Stimulated activated naive B cell treated with anti-CD40 and anti-IgM and Interleukin-4, amounts not matched to agents 10 μg/mL and 1 μg/mL and 100 μg/mL, for 72 hours (primary cell): Measurements from ENCODE around the gene RALGAPA2.

Source experiments
- ATAC-seq, 2 donors: fragments of 150-1000 bp; cut with Tn5 transposase; replicated peaks; 2 replicates each; pipeline ENCODE4 v1.10.0; 2021; ENCODE audit warnings: moderate library complexity in 1 of 2
- DNase-seq: peaks from one replicate; pipeline ENCODE4 v3.0.0; 2021
- H3K27ac Mint-ChIP-seq: one replicate; pipeline ENCODE4 v1.8.0; 2022; ENCODE audit warnings: mild to moderate bottlenecking, mixed read lengths
- H3K27me3 Mint-ChIP-seq, 2 donors: one replicate each; pipeline ENCODE4 v1.8.0; 2022; ENCODE audit warnings: mixed read lengths in 2 of 2
- H3K36me3 Mint-ChIP-seq, 2 donors: one replicate each; pipeline ENCODE4 v1.8.0; 2022; ENCODE audit warnings: mixed read lengths in 2 of 2, mild to moderate bottlenecking in 1 of 2
- H3K4me1 Mint-ChIP-seq, 2 donors: one replicate each; pipeline ENCODE4 v1.8.0; 2022; ENCODE audit warnings: mixed read lengths in 2 of 2, mild to moderate bottlenecking in 1 of 2
- H3K4me3 Mint-ChIP-seq, 2 donors: one replicate each; pipeline ENCODE4 v1.8.0; 2022; ENCODE audit warnings: mild to moderate bottlenecking in 2 of 2, mixed read lengths in 2 of 2, moderate library complexity in 1 of 2
- H3K9me3 Mint-ChIP-seq, 2 donors: one replicate each; pipeline ENCODE4 v1.8.0; 2022; ENCODE audit warnings: mixed read lengths in 2 of 2, mild to moderate bottlenecking in 1 of 2

RALGAPA2 gene

DNA sequence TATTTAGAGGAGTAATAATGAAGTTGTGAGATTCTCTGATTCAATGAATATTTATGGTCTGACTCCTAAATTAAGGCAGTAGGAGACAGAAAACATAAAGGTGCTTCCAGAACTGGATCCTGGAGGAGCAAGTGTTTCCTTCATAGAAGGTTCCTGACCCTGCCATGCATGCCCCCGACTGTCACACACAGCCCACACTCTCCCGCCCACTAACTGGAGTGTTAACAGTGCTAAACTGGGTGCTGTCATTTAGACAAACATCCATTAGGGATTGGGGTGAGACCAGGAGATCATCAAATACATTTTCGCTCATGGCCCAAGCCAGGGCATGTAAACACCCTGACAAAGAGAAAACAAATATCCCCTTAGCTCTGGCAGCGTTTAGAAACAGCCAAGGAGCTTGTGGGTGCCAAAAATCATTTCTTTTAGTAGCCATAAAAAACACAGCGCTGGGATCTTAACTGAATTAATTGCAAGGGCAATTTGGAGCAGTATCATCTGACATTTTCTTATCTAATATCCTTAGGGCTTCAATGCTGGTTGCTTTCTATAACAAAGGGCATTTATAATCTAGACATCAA is 297.7 kb downstream of the RALGAPA2 start:
- H3K27me3 Mint-ChIP-seq: no peaks in the 10 kb centered on the region
- peaks cover 16 to 29% of the 10 kb centered on the region in 2 donors for H3K36me3 Mint-ChIP-seq
- peak overlapping the region; percentile 33 for H3K27ac Mint-ChIP-seq
- H3K4me3 Mint-ChIP-seq: no peak overlapping the region
- ATAC-seq (no peak), DNase-seq (no peak)
- H3K4me1 Mint-ChIP-seq: peaks cover 9 to 32% of the 10 kb centered on the region in 2 donors
- peaks cover 0 to 4% of the 10 kb centered on the region in 2 donors for H3K9me3 Mint-ChIP-seq

DNA sequence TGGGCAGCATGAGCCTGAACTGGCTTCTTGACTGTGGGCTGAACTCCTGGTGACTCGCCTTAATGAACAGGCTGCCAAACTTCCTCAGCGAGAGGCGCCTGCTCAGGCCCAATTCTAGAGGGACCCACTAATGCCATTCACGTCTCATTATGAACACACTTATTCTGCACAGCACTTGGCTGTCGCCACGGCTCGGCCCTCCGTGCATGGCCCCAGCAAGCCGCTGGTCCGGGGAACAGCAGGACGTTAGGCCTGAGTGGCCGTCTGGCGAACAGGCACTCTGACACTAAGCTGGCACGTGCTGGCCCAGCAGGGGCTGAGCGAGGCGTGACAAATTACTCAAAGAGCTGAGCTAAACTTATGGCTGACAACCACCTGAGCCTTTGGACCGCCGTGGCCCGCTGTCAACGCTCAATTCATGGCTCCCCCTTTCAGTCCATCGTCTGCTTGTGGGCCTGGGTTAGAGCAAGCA is 298.6 kb downstream of the RALGAPA2 start:
- Mint-ChIP-seq H3K4me3 (no peak overlapping the region), H3K4me1 (peaks cover 9 to 32% of the 10 kb centered on the region in 2 donors), H3K9me3 (peaks cover 0 to 4% of the 10 kb centered on the region in 2 donors), H3K27ac (peak overlapping the region; percentile 94), H3K27me3 (no peaks in the 10 kb centered on the region), H3K36me3 (peaks cover 13 to 32% of the 10 kb centered on the region in 2 donors)
- DNase-seq: no peak
- no peak for ATAC-seq

DNA sequence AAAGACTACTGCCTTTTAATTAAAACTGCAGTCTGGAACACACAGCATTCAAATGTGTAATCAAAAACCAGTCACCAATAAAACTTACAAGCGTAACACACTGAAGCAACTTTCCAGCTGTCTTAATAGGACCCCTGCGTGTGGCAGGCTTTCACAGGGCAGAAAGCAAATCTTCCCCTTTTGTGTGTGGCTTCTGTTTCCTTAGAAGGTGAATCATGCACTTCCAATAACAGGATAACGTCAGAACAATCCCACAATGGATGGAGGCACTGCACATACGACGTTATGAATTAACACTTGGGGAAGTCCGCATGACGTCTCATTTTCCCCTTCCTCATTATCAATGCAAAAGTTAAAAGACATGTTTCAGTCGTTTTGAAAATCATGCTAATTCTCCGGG is 299.7 kb downstream of the RALGAPA2 start:
- H3K4me1 Mint-ChIP-seq: peaks cover 3 to 26% of the 10 kb centered on the region in 2 donors
- peaks cover 5 to 25% of the 10 kb centered on the region in 2 donors for H3K36me3 Mint-ChIP-seq
- DNase-seq (peak; percentile 46), ATAC-seq (peak; percentile 95 to 97)
- no peaks in the 10 kb centered on the region for H3K27me3 Mint-ChIP-seq
- H3K27ac Mint-ChIP-seq: peak overlapping the region; percentile 94
- no peaks in the 10 kb centered on the region for H3K9me3 Mint-ChIP-seq
- no peak overlapping the region for H3K4me3 Mint-ChIP-seq

DNA sequence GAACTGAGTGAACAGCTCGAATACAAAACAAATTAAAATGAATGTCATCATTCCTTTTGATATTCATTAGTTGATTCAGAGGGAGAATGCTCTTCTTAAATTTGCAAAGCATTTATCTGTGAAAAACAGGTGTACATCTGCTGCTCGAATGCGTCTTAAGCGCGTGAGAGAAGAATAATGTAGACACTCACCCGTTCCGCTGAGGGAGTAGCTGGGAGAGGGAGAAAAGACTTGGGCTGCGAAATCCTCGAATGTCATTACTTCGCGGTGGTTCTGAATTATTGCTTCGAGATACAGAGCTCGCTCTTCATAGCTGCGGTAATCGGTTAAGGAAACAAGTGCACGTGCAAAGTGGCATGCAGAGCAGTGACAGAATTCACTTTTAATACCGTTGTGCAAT is 300.6 kb downstream of the RALGAPA2 start:
- peaks cover 6 to 17% of the 10 kb centered on the region in 2 donors for H3K36me3 Mint-ChIP-seq
- no peak overlapping the region for H3K4me3 Mint-ChIP-seq
- no peak for ATAC-seq
- no peak for DNase-seq
- no peaks in the 10 kb centered on the region for H3K27me3 Mint-ChIP-seq
- H3K4me1 Mint-ChIP-seq: peaks cover 3 to 18% of the 10 kb centered on the region in 2 donors
- no peaks in the 10 kb centered on the region for H3K9me3 Mint-ChIP-seq
- peak overlapping the region; percentile 22 for H3K27ac Mint-ChIP-seq

DNA sequence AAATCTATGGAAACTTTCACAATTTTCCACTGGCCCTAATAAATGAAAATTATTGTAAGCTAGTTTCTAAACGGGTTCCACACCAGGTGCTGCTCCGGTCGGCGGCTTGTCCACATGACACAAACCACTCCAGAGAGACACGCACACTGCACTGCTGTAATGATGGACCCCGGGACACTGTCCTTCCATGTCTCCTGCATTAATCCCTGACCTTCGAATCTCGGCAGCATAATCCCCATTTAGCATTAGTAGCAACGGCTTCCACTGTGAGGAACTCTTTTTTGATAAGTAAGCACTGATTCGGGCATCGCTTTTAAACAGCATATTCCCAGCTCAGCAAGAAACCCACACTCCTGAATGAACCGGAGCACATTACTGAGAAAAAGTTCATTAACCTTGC is 301.0 kb downstream of the RALGAPA2 start:
- Mint-ChIP-seq H3K36me3 (peaks cover 6 to 17% of the 10 kb centered on the region in 2 donors), H3K27ac (no peak overlapping the region), H3K9me3 (no peaks in the 10 kb centered on the region), H3K4me3 (no peak overlapping the region), H3K27me3 (no peaks in the 10 kb centered on the region), H3K4me1 (peaks cover 3 to 18% of the 10 kb centered on the region in 2 donors)
- DNase-seq: no peak
- no peak for ATAC-seq

DNA sequence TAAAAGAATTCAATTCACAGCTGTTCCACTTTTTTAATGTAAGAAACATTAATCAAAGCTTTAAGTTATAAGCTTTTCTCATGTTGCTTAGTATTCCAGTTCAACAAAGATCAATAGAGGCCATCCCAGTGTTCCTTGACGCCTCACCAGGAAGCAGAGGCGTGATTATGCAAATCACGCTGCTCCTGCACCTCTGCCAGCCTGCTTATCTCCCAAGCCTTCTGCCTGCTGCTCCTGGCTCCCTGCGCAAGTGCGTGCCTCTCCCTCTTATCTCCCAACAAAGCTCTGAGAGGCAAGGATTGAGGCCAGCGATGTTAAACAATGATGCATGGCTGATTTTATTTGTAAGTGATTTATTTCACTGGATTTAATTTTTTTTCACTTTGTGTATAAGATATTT is 301.8 kb downstream of the RALGAPA2 start:
- no peak for ATAC-seq
- H3K9me3 Mint-ChIP-seq: no peaks in the 10 kb centered on the region
- H3K4me3 Mint-ChIP-seq: no peak overlapping the region
- H3K27me3 Mint-ChIP-seq: no peaks in the 10 kb centered on the region
- H3K27ac Mint-ChIP-seq: peak overlapping the region; percentile 17
- peaks cover 6 to 23% of the 10 kb centered on the region in 2 donors for H3K36me3 Mint-ChIP-seq
- no peak for DNase-seq
- H3K4me1 Mint-ChIP-seq: peaks cover 3 to 18% of the 10 kb centered on the region in 2 donors

DNA sequence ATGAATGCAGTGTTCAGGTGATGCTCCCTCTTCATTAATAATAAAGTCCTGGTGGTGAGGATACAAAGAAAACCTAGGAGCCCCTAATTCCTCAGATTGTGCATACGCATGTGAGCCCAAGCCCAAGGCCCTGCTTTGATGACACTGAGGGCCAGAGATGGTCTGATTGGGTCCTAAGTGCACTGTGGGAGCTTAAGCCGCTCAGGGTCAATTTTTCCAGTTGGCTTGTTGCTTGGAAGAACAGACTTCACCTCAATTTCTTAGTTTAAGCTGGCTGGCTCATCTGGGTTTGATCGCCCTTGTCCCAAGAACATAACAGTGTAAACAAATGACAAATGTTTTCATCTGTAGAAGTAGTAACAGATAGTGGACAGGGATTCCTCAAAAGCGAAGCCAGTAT is 303.1 kb downstream of the RALGAPA2 start:
- DNase-seq (no peak), ATAC-seq (no peak)
- H3K27ac Mint-ChIP-seq: no peak overlapping the region
- peaks cover 3 to 11% of the 10 kb centered on the region in 2 donors for H3K4me1 Mint-ChIP-seq
- no peaks in the 10 kb centered on the region for H3K9me3 Mint-ChIP-seq
- no peak overlapping the region for H3K4me3 Mint-ChIP-seq
- H3K36me3 Mint-ChIP-seq: peaks cover 8 to 20% of the 10 kb centered on the region in 2 donors
- H3K27me3 Mint-ChIP-seq: no peaks in the 10 kb centered on the region

DNA sequence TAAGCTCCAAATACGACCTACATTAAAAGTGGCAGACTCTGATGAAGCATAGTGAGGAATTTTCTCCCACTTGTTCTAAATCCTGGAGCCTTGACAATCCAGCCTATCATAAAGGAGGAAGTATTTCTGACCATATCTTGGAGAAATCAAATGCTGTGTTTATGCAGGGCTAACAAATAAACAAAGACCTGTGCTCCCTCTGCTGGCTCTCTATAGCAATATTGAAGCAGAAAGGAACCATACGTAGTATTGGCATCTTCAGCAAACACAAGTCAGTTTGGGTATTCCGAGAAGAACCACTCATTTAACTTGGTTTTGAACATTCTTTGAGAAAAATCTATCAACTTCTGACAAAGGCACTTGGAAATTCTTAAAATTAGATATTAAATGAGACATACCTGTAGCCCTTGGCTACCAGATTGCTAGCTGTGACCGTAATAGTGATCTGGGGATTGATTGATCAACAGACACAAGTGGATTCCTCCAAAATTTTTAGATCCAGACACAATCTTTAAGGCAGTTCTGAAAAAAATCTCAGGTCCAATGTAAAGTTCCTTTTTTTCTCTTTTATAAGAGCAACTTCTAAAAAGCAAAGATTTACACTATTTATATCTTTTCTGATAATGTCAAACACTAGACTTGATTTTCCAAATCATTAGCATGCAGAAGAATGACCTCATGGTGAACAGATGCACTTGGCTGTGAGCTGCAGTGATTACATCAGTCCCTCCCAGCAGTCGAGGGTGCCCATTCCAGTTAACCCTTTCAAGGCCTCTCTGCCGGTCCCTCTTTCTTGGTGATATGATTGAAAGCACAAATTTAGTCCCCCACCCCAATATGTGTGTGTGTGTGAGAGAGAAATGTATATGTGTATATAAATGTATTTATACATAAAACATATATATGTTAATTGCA is 304.3 kb downstream of the RALGAPA2 start:
- Mint-ChIP-seq H3K27ac (no peak overlapping the region), H3K4me3 (no peak overlapping the region), H3K27me3 (no peaks in the 10 kb centered on the region), H3K9me3 (no peaks in the 10 kb centered on the region), H3K36me3 (peaks cover 11 to 20% of the 10 kb centered on the region in 2 donors), H3K4me1 (peaks cover 4 to 8% of the 10 kb centered on the region in 2 donors)
- DNase-seq (no peak), ATAC-seq (no peak)

DNA sequence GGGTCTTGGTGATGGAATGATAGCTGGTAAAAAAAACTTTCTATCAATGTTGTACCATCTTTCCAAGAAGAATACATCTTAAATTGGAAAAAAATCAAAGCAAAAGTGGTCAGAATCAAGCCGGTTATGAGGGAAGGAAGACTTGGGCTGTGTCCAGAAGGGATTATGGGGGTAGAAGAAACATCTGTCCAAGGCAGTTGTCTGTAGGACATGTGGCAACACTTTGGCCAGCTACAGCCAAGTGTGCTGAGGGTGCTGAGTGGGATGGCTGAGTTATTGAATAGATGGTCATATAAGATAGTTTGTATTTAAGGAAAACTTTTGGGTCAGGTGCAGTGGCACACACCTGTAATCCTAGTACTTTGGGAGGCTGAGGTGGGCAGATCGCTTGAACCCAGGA is 306.1 kb downstream of the RALGAPA2 start:
- Mint-ChIP-seq H3K4me1 (peaks cover 0 to 1% of the 10 kb centered on the region in 2 donors), H3K27me3 (no peaks in the 10 kb centered on the region), H3K4me3 (no peak overlapping the region), H3K9me3 (no peaks in the 10 kb centered on the region), H3K36me3 (peaks cover 15 to 18% of the 10 kb centered on the region in 2 donors), H3K27ac (no peak overlapping the region)
- ATAC-seq (no peak), DNase-seq (no peak)

DNA sequence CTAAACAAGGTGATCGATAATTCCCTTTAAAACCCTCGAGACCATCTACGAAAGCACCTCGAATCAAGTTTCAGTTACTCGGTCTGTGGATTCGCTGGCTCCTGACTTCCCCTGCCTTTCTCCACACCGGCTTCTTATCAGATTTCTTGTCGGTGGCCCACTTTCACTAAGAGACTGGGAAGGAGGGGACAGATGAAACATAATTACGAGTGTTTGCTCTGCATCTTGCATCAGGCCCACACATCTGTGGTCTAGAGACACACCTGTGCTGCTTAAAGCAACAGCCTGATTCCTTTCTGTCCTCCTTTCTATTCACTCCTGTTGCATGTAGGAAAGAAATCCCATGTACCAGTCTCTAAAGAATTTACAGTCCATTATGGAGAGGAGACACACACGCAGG is 306.8 kb downstream of the RALGAPA2 start:
- ATAC-seq: no peak
- Mint-ChIP-seq H3K9me3 (no peaks in the 10 kb centered on the region), H3K36me3 (peaks cover 15 to 18% of the 10 kb centered on the region in 2 donors), H3K27ac (no peak overlapping the region), H3K4me3 (no peak overlapping the region), H3K4me1 (peaks cover 0 to 1% of the 10 kb centered on the region in 2 donors), H3K27me3 (no peaks in the 10 kb centered on the region)
- DNase-seq: no peak

DNA sequence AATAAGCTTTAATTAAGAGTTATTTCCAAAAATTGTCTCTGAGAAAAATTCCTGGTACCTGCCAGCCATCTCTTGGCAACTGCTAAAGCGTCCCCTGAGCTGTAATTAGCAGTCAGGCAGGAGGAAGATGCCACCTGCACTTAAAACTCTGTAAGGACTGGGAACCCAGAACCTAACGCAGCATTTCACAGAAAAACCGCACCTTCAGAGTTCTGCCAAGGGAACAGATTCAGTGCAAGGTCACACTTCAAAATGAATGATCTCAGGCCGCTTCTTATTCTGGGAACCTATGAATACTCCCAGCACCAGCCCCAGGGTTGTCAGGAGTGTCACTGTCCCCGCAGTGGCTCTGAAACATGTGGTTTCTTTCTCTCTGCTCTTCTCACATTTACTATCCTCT is 307.8 kb downstream of the RALGAPA2 start:
- DNase-seq: no peak
- peaks cover 0 to 1% of the 10 kb centered on the region in 2 donors for H3K4me1 Mint-ChIP-seq
- H3K27me3 Mint-ChIP-seq: no peaks in the 10 kb centered on the region
- ATAC-seq: no peak
- H3K9me3 Mint-ChIP-seq: no peaks in the 10 kb centered on the region
- H3K36me3 Mint-ChIP-seq: peaks cover 15 to 16% of the 10 kb centered on the region in 2 donors
- no peak overlapping the region for H3K27ac Mint-ChIP-seq
- H3K4me3 Mint-ChIP-seq: no peak overlapping the region

DNA sequence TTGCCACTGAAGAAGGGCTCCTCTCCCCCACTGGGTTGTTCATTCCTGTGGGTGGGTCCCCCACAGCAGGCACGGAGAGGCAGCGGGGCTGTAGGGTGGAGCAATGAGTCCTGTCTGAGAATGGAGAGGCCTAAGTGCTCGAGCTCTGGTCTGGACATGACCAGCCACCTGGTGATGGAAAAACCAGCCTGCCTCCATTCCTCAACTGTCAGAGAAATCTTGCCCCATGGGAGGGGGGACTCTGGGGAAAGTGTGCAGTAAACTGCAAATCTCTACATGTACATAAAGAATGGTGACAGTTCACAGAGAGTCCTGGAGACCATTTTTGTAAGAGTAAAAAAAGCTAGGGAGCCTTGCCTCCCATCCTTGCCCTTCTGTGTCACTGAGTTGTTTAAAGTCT is 310.5 kb downstream of the RALGAPA2 start:
- ATAC-seq (no peak), DNase-seq (no peak)
- Mint-ChIP-seq H3K4me1 (peaks cover 0 to 1% of the 10 kb centered on the region in 2 donors), H3K27ac (no peak overlapping the region), H3K27me3 (no peaks in the 10 kb centered on the region), H3K9me3 (no peaks in the 10 kb centered on the region), H3K36me3 (peaks cover 10 to 24% of the 10 kb centered on the region in 2 donors), H3K4me3 (no peak overlapping the region)

DNA sequence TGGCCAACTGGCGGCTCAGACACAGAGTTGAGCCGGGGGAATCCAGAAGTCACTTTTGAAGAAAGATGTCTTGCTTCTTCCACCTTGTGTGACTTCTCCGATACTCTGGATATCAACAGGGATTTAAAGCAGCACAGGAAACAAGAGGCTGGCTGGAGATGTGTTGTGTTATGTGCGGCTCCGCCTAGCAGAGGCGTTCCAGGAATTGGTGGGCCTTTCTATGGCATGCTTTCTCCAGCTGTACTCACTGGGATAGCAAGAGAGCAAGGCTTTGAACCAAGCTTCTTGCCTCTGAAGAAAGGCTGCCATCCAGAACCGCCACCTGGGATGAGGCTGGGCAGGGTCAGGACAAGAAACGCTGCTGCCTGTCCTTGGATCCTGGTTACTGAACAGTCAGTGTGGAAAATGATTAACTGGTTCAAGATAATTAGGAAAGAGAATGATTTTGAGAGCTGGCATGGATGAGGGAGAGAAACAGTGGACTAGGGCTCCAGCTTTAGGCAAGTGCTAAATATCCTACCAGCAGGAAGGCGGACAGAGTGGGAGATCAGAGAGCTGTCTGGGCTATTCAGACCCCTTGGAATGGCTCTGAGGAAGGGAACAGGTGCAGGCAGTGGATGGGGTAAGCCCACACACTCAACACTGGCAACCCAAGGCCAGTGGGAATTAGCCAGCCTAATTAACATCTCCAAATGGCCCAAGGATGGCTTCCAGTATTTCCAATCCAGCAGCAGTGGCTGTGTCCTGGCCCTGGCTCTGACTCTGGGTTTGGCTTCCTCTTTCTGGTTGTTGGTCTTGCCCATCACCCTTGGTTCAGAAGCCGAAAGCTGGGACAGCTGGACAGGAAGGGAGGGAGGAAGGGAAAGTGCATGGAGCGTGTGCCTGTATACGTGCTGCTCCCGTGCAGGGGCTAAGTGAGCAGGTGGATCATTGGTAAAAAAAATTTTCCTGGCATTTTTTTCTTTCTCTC is 312.6 kb downstream of the RALGAPA2 start:
- Mint-ChIP-seq H3K4me3 (no peak overlapping the region), H3K9me3 (no peaks in the 10 kb centered on the region), H3K27me3 (no peaks in the 10 kb centered on the region), H3K36me3 (peaks cover 7 to 29% of the 10 kb centered on the region in 2 donors), H3K4me1 (peaks cover 0 to 1% of the 10 kb centered on the region in 2 donors), H3K27ac (no peak overlapping the region)
- DNase-seq (no peak), ATAC-seq (no peak)

DNA sequence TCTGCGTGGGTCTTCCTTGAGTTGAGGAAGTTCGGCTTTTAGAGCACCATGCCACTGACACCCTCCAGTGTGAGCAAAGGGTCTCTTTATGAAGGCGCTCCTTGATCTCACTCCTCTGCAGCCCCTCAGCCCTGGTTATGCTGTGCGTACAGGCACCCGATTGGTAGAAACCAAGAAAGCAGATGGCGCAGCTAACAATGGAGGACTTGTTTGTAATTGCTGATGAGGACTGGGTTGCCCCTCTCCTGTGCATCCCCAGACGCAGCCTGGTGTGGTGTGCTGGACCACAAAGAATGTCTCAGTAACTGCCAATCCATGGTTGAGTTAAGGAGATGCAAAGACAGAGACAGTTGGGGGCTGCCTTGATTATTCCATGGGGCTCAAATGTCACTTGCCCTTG is 314.3 kb downstream of the RALGAPA2 start:
- no peak overlapping the region for H3K4me3 Mint-ChIP-seq
- ATAC-seq: no peak
- H3K9me3 Mint-ChIP-seq: no peaks in the 10 kb centered on the region
- peaks cover 4 to 29% of the 10 kb centered on the region in 2 donors for H3K36me3 Mint-ChIP-seq
- H3K27me3 Mint-ChIP-seq: no peaks in the 10 kb centered on the region
- no peak overlapping the region for H3K27ac Mint-ChIP-seq
- DNase-seq: no peak
- H3K4me1 Mint-ChIP-seq: peaks cover 0 to 1% of the 10 kb centered on the region in 2 donors
